ENCODE measurements around the gene GAS2L2.

DNA sequence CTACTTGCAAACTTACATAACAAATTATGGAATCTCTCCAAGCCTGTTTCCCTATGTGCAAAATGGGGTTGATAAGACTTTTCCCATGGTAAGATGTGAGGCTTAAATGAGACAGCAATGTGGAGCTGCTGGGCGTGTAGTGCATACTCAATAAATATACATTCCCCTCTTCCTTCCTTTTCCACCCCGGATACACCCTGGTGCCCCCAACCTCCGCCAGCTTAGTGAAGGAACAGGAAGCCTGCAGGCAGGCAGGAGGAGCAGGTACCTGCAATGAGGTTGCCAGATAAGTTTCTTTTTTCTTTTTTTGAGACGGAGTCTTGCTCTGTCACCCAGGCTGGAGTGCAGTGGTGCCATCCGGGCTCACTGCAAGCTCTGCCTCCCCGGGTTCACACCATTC lies 22.5 kb upstream of the GAS2L2 start:
- TF ChIP-seq YY1 (IDR thresholded peaks at IDR 0.05; ENCODE audit: insufficient read depth, insufficient read length): no peak
- TF ChIP-seq SUZ12 (IDR thresholded peaks at IDR 0.05; ENCODE audit: extremely low read depth, insufficient read depth, insufficient read length): no peak
